HEK293 (cell line): Measurements from ENCODE around the gene SYT14.

Experiments
- CTCF ChIA-PET: fragments of 350-600 bp; formaldehyde crosslinking; extraction: SDS; loops from one replicate; lab custom pipeline; 2021; ENCODE audit warnings: antibody characterized with exemption; lab: Yijun Ruan, JAX
- POLR2A ChIA-PET: fragments of 300-600 bp; formaldehyde crosslinking; extraction: SDS; loops from one replicate; lab custom pipeline; 2020; ENCODE audit warnings: antibody characterized with exemption, inconsistent platforms; lab: Yijun Ruan, JAX
- H3K27ac ChIP-seq: fragments of 200-500 bp; sonication (Bioruptor generic); 2 replicates; pipeline ENCODE4 v1.5.1; 2014; ENCODE audit warnings: low read depth, low read length, control low read depth, inconsistent platforms; ENCODE audit errors: extremely low read depth
- H3K36me3 ChIP-seq, 2 experiments: fragments of 200-500 bp in 1 of 2; sonication (Bioruptor generic) in 1 of 2; 1 replicate in 1 of 2; 2 replicates in 1 of 2; pipeline ENCODE4 v1.5.1; 2014 to 2017; ENCODE audit warnings: inconsistent platforms in 2 of 2, low read length in 2 of 2; ENCODE audit not compliant: control insufficient read depth in 2 of 2, insufficient read depth in 1 of 2
- H3K4me1 ChIP-seq: fragments of 200-500 bp; sonication (Bioruptor generic); 2 replicates; pipeline ENCODE4 v1.5.1; 2014; ENCODE audit warnings: mild to moderate bottlenecking, low read length, inconsistent platforms; ENCODE audit not compliant: control insufficient read depth, insufficient read depth
- H3K4me3 ChIP-seq: 2 replicates; pipeline ENCODE4 v1.5.1; 2011; ENCODE audit warnings: low read depth, mild to moderate bottlenecking, control low read depth, low read length, moderate library complexity
- H3K9me3 ChIP-seq: fragments of 200-500 bp; sonication (Bioruptor generic); 2 replicates; pipeline ENCODE4 v1.5.1; 2014; ENCODE audit warnings: low read depth, low read length, inconsistent platforms; ENCODE audit not compliant: control insufficient read depth, insufficient read depth
- GFI1B ChIP-seq: fragments of 450-650 bp; formaldehyde crosslinking; IDR thresholded peaks from 2 replicates; pipeline ENCODE4 v1.5.1; 2016; ENCODE audit warnings: missing biosample characterization, missing genetic modification characterization
- SALL2 ChIP-seq: fragments of 450-650 bp; formaldehyde crosslinking; IDR thresholded peaks from 2 replicates; pipeline ENCODE4 v1.5.0; 2017; ENCODE audit warnings: missing biosample characterization, mild to moderate bottlenecking, missing genetic modification characterization, borderline replicate concordance
- SCRT2 ChIP-seq: fragments of 450-650 bp; formaldehyde crosslinking; IDR thresholded peaks from 2 replicates; pipeline ENCODE4 v1.5.1; 2016; ENCODE audit warnings: missing biosample characterization, missing genetic modification characterization
- ZBTB8A ChIP-seq: fragments of 450-650 bp; formaldehyde crosslinking; IDR thresholded peaks from 2 replicates; pipeline ENCODE4 v1.5.1; 2016; ENCODE audit warnings: missing biosample characterization, missing genetic modification characterization
- ZFP69B ChIP-seq: fragments of 450-650 bp; formaldehyde crosslinking; IDR thresholded peaks from 2 replicates; pipeline ENCODE4 v1.5.1; 2016; ENCODE audit warnings: missing biosample characterization, missing genetic modification characterization
- ZNF114 ChIP-seq: fragments of 450-650 bp; formaldehyde crosslinking; IDR thresholded peaks from 2 replicates; pipeline ENCODE4 v1.5.0; 2017; ENCODE audit warnings: missing biosample characterization, missing genetic modification characterization
- ZNF140 ChIP-seq: fragments of 450-650 bp; formaldehyde crosslinking; IDR thresholded peaks from 2 replicates; pipeline ENCODE4 v1.5.1; 2016; ENCODE audit warnings: missing biosample characterization, missing genetic modification characterization
- ZNF324 ChIP-seq: fragments of 450-650 bp; formaldehyde crosslinking; IDR thresholded peaks from 2 replicates; pipeline ENCODE4 v1.5.1; 2016; ENCODE audit warnings: missing biosample characterization, missing genetic modification characterization
- ZNF366 ChIP-seq: fragments of 450-650 bp; formaldehyde crosslinking; conservative IDR thresholded peaks from 2 replicates; pipeline ENCODE4 v1.5.1; 2016; ENCODE audit warnings: missing biosample characterization, missing genetic modification characterization
- ZNF394 ChIP-seq: fragments of 450-650 bp; formaldehyde crosslinking; IDR thresholded peaks from 2 replicates; pipeline ENCODE4 v1.5.1; 2016; ENCODE audit warnings: missing biosample characterization, missing genetic modification characterization, mild to moderate bottlenecking, moderate library complexity, borderline replicate concordance
- ZNF433 ChIP-seq: fragments of 450-650 bp; formaldehyde crosslinking; IDR thresholded peaks from 2 replicates; pipeline ENCODE4 v1.5.1; 2016; ENCODE audit warnings: missing biosample characterization, missing genetic modification characterization, low read depth
- ZNF571 ChIP-seq: fragments of 450-650 bp; formaldehyde crosslinking; IDR thresholded peaks from 2 replicates; pipeline ENCODE4 v1.5.0; 2017; ENCODE audit warnings: missing biosample characterization, missing genetic modification characterization
- ZNF830 ChIP-seq: fragments of 450-650 bp; IDR thresholded peaks from 2 replicates; pipeline ENCODE4 v1.5.0; 2018; ENCODE audit warnings: missing biosample characterization, missing genetic modification characterization, low read depth, mild to moderate bottlenecking, moderate library complexity
- ZNF837 ChIP-seq: fragments of 450-650 bp; formaldehyde crosslinking; IDR thresholded peaks from 2 replicates; pipeline ENCODE4 v1.5.1; 2016; ENCODE audit warnings: missing biosample characterization, missing genetic modification characterization
- TF ChIP-seq, protein P1 (sequence below): fragments of 450-650 bp; formaldehyde crosslinking; IDR thresholded peaks from 2 replicates; pipeline ENCODE4 v1.5.1; 2016; ENCODE audit warnings: missing biosample characterization, missing genetic modification characterization
- TF ChIP-seq, protein P2 (sequence below): IDR thresholded peaks from 2 replicates; pipeline ENCODE4 v1.6.1; 2011; ENCODE audit warnings: mild to moderate bottlenecking, low read depth, low read length, borderline replicate concordance
- TF ChIP-seq, protein P3 (sequence below): fragments of 450-650 bp; formaldehyde crosslinking; IDR thresholded peaks from 2 replicates; pipeline ENCODE4 v1.5.1; 2016; ENCODE audit warnings: missing biosample characterization, missing genetic modification characterization

Gene SYT14

DNA sequence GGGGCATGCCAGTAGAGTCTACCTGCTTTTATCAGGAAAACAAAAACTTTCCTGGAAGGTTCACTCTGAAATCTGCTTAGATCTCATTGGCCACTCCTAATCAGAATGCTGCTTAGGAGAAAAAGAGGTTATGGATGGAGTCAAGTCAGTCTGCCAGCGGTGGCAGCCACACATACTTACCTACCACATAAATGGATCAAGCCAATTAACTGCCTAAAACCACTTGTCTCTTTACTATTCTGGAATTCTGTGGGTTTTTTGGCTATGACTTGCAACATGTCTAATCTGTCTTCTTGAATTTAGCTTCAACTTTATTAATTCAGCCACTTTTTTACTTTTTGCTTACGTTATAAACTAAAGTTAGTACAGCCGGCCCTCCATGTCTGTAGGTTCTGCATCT lies 154.3 kb downstream of the SYT14 start:
- ChIA-PET POLR2A (no interaction called here), CTCF (no interaction called here)
- no peak overlapping the region for H3K4me3 ChIP-seq
- no peaks in the 10 kb centered on the region for H3K36me3 ChIP-seq
- H3K9me3 ChIP-seq = no peaks in the 10 kb centered on the region
- H3K4me1 ChIP-seq = no peaks in the 10 kb centered on the region
- no peak for TF ChIP-seq ZNF324 (tag by site-specific recombination)
- TF ChIP-seq, protein P1, sequence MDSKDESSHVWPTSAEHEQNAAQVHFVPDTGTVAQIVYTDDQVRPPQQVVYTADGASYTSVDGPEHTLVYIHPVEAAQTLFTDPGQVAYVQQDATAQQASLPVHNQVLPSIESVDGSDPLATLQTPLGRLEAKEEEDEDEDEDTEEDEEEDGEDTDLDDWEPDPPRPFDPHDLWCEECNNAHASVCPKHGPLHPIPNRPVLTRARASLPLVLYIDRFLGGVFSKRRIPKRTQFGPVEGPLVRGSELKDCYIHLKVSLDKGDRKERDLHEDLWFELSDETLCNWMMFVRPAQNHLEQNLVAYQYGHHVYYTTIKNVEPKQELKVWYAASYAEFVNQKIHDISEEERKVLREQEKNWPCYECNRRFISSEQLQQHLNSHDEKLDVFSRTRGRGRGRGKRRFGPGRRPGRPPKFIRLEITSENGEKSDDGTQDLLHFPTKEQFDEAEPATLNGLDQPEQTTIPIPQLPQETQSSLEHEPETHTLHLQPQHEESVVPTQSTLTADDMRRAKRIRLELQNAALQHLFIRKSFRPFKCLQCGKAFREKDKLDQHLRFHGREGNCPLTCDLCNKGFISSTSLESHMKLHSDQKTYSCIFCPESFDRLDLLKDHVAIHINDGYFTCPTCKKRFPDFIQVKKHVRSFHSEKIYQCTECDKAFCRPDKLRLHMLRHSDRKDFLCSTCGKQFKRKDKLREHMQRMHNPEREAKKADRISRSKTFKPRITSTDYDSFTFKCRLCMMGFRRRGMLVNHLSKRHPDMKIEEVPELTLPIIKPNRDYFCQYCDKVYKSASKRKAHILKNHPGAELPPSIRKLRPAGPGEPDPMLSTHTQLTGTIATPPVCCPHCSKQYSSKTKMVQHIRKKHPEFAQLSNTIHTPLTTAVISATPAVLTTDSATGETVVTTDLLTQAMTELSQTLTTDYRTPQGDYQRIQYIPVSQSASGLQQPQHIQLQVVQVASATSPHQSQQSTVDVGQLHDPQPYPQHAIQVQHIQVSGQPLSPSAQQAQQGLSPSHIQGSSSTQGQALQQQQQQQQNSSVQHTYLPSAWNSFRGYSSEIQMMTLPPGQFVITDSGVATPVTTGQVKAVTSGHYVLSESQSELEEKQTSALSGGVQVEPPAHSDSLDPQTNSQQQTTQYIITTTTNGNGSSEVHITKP (tag by site-specific recombination) = peak; percentile 45; the same call in 1 of the 2 replicates
- H3K27ac ChIP-seq = no peak overlapping the region

DNA sequence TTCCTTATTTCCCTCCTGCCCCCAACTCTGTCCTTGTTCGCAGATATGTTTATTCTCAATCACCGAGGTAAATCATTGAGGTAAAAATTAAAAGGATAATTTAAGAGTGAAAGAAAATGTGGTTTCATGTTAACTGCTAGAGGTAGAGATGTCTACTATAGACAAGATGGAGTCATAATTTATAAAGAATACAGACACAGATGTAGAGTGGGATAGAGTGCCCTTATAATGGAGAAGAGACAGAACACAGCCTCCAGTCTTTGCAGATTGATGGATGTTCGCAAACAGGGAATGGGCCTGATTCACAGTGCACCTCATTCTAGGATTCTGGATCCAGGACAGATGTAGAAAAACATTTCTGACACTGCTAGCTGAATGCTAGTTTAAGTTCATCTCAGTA lies 155.4 kb downstream of the SYT14 start:
- ChIA-PET POLR2A (no interaction called here), CTCF (interaction anchor here (0.6 kb wide), 1 partner anchor 253 kb away, joined by 3 read pairs; no protein-coding TSS in a partner anchor)
- no peak overlapping the region for H3K27ac ChIP-seq
- no peaks in the 10 kb centered on the region for H3K4me1 ChIP-seq
- TF ChIP-seq GFI1B (tag by site-specific recombination) (no peak), ZNF433 (tag by site-specific recombination) (no peak), ZFP69B (tag by site-specific recombination) (no peak), SCRT2 (tag by site-specific recombination) (no peak), ZNF830 (tag by site-specific recombination) (no peak), SALL2 (tag by site-specific recombination) (no peak), ZNF366 (tag by site-specific recombination) (no peak), ZNF394 (tag by site-specific recombination) (no peak), ZNF837 (tag by site-specific recombination) (no peak), ZNF114 (tag by site-specific recombination) (no peak), ZNF571 (no peak), ZBTB8A (no peak), ZNF140 (tag by site-specific recombination) (no peak)
- TF ChIP-seq, protein P2, sequence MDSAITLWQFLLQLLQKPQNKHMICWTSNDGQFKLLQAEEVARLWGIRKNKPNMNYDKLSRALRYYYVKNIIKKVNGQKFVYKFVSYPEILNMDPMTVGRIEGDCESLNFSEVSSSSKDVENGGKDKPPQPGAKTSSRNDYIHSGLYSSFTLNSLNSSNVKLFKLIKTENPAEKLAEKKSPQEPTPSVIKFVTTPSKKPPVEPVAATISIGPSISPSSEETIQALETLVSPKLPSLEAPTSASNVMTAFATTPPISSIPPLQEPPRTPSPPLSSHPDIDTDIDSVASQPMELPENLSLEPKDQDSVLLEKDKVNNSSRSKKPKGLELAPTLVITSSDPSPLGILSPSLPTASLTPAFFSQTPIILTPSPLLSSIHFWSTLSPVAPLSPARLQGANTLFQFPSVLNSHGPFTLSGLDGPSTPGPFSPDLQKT = no peak
- TF ChIP-seq, protein P3, sequence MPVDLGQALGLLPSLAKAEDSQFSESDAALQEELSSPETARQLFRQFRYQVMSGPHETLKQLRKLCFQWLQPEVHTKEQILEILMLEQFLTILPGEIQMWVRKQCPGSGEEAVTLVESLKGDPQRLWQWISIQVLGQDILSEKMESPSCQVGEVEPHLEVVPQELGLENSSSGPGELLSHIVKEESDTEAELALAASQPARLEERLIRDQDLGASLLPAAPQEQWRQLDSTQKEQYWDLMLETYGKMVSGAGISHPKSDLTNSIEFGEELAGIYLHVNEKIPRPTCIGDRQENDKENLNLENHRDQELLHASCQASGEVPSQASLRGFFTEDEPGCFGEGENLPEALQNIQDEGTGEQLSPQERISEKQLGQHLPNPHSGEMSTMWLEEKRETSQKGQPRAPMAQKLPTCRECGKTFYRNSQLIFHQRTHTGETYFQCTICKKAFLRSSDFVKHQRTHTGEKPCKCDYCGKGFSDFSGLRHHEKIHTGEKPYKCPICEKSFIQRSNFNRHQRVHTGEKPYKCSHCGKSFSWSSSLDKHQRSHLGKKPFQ (tag by site-specific recombination) = no peak
- TF ChIP-seq, protein P1 (tag by site-specific recombination) = no peak
- no peak overlapping the region for H3K4me3 ChIP-seq
- H3K36me3 ChIP-seq = no peaks in the 10 kb centered on the region
- H3K9me3 ChIP-seq = no peaks in the 10 kb centered on the region
